Activated CD8-positive, alpha-beta memory T cell treated with anti-CD3 and anti-CD28 coated beads for 24 hours (primary cell): ENCODE results near the gene PELI2.

Experiments used
- DNase-seq: peaks from one replicate; pipeline ENCODE4 v3.0.0-alpha.2; 2020

PELI2 gene

GRCh38 chr14:56208520-56208919 is 90.3 kb downstream of the PELI2 start:
- DNase-seq, result no peak

DNA sequence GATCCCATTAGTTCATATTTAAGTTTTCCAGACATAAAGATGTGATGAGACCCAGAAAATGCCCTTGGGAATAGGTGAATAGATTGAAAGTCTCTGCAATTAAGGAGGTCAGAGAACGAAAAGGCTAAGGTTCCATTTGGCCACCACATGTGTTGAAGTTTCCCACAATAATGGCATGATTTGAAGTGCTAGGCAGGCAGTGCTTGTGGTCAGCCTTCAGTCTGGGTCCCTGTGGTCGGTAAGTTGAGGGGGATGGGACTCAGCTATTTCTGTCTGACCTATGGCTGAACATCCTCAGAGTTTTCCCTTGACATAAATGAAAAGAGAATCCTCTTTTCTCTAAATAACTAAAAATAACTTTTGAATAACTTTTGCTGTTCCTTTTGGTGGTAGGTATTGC is 92.4 kb downstream of the PELI2 start:
- no peak for DNase-seq

GRCh38 chr14:56211084-56211483 is 92.9 kb downstream of the PELI2 start:
- DNase-seq, result no peak

- no peak for DNase-seq
These were observed 93.6 kb downstream of the PELI2 start for GRCh38 chr14:56211844-56212243.

GRCh38 chr14:56212521-56212920 is 94.3 kb downstream of the PELI2 start:
- DNase-seq, result no peak

DNA sequence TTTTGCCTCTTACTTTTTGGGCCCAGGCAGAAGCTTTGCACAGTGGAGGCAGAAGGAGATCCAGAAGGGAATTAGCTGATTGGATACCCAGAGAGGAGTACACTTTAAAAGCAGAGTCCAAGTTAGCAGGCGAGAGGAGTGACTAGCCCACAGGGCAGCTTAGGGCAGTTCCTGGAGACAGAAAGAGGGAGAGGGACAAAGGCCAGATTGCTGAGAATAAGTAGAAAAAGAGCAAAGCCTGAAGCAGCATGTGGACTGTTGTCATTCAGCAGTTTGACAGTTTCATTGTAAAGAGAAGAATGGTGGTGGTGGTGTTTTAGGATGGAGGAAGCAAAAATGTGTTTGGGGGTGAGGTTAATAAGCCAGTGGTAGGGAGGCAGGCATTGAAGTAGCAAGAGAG is 95.1 kb downstream of the PELI2 start:
- DNase-seq, result no peak

DNA sequence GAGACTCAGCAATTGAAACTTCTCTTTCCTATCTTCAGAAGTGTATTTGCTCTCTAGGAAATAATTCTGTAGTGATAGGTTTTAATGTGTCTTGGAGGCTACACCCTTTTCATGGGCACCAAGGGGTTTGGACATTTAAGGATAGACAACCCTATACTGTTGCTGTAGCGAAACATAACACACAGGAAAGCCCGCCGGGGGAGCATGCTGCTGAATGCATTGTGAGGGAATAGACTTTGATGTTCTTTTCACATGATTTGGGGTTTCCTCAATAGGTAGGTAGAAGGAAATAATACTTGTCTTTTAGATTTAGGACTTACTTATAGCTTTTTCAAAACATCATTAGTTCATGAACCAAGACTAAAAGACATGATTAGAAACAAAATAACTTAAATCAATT is 97.0 kb downstream of the PELI2 start:
- DNase-seq, result no peak

DNA sequence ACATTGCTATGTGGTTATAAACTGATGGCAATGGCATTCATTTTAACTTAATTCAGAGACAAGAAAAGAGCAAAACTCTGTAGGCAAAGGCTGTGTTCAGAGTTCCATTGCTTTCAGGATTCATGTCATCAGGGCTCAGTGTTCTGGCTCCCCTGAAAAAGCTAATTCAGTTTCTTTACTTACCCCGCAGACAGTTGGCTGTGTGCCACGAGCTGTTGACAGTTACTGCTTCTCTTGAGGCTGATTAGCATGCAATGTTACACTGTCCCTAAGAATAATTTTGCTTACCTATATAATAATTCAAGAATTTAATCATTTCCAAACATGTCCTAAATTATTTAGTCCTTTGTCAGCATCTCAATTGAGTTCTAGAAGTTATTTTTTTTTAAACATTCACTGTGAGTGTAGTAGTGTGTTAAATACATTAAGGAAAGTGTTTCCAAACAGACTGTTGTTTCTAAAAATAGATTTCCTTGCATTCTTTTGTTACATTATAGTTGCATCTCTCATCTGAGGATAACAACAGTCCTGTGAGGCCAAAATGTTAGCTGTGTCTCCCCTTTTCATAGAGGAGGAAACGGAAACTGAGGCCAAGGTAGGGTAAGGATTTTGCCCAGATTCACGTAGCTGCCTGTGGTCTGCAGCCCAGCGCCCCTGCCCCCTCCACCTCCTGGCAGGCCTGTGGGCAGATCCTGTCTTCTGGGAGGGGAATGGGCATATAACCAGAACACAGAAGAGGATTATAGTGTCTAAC is 98.6 kb downstream of the PELI2 start:
- DNase-seq, result no peak

DNA sequence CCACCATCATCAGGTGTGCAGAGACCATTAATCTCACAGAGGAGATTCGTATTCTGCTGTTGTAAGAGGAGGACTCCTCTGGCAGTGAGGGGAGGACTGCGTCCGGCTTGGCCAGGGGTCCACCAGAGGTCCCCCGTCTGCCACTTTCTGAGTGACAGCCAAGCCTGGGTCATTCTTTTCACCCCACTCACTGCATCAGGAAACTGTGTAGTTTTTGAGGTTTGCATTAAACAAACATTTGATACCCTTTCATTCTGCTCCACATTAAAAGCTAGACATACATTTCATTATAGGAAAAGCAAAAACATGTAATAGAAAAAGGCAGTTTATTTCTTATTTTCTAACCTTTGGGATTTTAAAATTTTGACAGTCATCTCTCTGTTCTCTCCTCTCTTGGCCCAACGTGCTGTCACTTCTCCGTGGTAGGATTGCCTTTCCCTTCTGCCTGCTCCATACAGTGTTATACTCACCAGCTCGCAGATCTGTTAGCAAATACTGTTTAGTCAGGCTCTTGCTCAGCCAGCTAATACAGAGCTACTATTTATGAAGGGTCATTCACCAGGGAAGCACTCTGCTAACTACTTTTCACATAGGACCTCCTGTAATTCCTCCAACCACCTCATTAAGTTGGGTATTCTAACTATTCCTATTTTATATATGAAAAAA is 99.3 kb downstream of the PELI2 start:
- no peak for DNase-seq

DNA sequence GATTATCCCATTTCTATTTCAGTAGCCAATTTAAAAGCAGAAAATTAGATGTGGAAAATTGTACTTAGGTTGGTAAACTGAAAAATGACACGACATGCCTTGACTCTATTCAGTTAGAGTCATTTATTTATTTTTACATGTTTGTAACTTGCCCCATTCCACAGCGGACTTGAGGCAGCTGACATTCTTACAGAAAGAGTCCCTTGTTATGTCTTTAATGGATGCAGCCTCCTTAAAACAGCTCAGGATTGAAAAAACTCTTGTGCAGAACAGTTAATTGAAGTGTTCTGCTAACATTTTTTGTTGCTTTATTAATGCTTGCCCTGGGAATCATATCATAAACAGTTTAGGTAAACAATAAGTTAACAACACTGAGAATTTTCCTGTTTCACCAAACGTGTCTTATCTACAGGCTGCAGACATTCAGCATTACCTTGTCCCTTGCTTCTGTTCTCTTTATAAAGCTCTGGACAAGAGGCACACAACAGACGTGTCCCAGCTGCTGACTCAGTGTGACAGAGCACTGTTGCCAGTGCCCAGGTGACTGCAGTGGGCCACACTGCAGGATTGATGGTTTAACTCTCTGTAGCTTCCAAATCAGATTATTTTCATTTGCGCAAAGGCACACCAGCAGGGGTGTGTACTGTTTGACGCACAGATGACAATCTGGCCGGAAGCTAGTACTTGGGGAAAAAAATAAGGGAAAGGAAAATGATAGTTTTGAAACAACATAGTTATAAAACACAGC is 101.6 kb downstream of the PELI2 start:
- no peak for DNase-seq

DNA sequence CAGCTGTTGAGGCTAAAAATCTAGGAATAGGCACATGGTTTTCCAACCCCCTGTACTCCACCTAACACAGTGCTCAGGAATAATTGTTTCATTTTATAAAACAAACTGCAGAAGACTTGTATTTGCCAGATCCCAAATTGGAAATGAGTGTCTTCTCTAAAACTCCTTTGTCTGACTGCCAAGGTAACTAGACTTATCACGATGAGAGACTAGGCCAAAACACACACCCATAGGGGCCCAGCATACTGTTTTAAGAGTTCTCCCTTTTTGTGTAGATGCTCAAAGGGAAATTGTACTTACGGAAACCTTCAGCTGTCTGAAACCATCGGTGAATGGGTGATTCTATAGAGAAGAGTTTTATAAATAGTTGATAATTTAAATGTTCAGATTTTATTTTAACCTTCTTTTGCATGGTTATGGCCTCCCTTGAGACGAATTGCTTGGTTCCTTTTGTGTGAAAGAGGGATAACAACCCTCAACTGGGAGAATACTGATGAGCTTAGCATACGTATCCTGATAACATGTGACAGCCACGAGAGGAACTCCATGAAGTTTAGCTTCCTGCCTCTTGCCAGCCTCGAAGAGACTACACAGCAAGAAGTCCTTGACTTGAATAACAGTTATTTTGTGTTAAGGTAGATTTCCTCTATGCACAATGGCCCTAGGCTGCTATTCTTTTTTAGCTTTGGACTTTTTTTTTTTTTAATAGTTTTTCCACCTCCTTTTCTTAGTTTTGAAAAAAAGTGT is 103.3 kb downstream of the PELI2 start:
- no peak for DNase-seq

DNA sequence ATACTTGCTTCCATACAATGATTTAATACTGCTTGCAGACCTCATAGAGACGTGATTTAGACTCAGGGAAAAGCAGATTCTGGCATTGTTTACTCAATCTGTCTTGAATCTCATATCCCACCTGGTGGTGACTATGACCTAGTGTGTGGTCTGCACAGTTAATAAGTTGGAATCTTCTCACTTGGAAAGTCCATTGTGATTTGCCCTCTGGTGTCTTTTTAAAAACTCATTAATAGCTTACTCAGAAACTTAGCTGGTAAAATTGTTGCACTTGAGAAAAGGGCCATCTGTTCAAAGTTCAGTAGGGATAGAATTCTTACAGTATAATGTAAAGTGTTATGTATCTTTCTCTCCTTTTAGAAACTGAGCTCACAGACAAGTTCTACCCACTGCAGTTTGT is 106.0 kb downstream of the PELI2 start:
- no peak for DNase-seq

DNA sequence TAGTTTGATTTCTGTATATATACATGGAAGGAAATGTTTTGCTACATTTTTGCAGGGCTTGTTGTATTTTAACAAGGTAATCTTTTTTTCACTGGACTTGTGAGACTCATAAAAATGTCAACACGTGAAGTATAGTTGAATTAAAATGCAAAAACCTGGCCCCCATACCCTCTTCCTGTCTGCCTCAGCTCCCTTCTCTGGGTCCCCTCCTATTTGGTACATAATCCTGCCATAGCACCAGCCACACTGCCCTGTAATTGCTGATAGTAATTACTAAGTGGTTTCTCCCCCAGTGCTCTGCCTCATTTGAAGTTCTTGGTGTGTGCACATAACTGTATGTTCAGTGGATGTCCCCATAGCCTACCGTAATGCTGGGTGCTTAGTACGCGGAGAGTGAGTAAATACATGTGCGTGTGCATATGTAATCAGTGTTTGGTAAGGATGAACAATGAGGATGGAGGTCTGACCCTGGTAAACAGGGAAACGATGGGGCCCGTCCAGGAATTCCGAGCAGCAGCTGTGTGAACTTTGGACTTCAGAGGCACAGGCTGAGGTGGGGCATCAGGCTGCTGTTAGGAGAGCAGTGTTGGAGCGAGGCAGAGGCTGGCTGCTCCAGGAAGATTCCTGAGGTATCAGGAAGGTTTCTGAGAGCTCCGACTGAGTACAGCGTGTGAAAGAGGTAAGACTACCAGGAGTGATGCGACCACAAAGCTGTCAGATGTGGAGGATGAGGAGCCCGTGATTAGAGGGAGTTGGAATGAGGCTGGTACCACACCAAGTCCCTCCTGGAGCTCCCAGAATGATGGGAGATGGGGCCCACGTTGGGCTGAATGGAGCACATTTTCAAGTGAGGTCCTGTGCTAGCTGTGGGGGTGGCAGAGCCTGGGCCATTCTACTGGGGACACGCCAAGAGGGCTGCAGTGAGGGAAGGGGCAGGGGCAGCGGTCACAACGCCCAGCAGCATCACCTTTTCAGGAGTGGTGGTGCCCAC is 106.8 kb downstream of the PELI2 start:
- no peak for DNase-seq

DNA sequence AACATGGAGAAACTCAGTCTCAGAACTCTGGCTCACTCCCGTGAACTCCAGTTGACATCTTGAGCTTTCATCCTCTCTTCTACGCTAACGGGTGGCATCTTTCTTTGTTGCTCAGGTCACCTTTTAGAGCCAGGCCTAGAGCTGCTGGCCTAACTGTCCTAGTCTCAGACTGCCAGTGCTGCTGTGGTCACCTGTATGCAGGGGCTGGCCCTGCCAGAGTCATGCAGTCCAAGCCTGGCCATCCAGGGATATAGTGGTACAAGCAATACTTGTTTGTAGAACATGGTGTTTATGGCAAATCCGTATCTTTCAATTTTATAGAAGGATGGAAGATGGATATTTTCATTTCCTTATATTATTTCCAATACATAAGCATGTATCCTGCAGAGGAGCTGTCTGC is 117.2 kb downstream of the PELI2 start:
- no peak for DNase-seq

DNA sequence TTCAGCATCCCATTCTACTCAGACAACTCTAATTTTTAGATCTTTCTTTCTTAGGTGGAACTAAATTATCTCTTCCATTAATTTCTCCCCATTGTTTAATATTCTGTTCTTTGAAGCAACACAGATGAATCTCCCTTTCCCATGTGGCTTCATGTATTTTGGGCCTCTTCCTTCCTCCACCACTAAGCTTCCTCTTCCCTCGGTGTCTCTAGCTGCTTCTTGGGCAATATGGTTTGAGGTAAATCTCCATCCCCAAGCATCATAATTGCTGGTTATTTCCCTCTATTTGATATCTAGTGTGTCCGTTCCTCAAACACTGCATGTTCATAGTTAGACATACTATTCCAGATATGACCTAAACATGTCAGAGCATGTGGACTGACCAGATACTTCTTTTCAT is 119.2 kb downstream of the PELI2 start:
- DNase-seq, result no peak

DNA sequence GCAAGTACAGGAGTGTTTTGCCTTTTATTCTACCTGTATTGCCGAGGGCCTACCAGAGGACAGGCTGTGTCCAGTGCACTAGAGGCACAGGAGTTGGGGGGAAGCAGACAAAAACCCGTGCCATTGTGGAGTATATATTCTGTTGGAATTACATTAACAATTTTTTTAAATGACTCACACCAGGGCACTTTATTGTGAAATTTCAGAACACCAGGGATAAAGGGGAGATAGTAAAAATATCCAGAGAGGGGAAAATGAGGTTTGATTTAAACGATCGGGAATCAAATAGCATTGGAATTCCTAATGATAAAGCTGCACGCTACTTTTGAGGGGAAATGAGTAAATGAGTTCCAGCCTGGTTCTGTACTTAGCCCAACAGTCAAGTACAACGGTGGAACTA is 123.2 kb downstream of the PELI2 start:
- no peak for DNase-seq

- no peak for DNase-seq
These were observed 124.9 kb downstream of the PELI2 start for GRCh38 chr14:56243110-56243509.

- DNase-seq, result no peak
These were observed 126.1 kb downstream of the PELI2 start for GRCh38 chr14:56244138-56244789.

DNA sequence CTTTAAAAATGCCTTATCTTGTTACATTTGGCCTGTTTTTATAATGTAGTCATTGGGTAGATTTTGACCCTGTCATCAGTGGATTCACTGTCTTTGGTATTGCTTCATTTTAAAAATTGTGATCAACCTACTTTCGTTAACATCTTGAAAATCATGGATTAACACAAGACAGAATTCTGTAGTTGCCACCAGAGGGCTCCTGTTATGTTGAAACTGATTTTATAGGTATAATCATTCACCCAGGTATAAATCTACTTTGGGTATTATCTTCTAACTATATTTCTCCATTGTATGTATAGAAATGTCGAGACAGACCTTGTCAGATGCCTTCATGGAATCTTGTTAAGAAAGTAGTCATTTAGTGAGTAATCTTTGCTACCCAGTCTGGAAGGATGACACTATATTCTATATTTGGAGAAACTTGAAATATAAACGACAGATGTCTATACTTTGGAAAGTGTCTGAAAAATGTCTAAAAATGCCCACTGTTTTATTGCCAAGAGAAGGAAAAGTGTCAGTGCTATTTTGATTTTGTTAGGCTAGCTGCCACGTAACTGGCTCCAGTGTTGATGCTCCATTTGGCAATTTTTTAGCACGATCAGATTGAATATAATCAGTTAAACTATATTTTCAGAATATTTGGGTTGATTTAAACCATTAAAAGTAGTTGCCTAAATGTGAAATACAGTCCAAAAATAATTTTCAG is 129.4 kb downstream of the PELI2 start:
- no peak for DNase-seq

- DNase-seq, result no peak
These were observed 130.2 kb downstream of the PELI2 start for GRCh38 chr14:56248442-56248841.

GRCh38 chr14:56261046-56261445 is 142.8 kb downstream of the PELI2 start:
- DNase-seq, result no peak
